PC-9 (cell line): ENCODE results near the gene BPHL. TPM values are rescaled to one million over a fixed set of nuclear protein-coding genes. Genes with fewer than 3 reads are reported as not detected.

Experiments used
- BruUV-seq: library from RNA; stranded (reverse); fragments of 400-500 nt; replicated peaks from 2 replicates; lab custom pipeline; 2021; lab: Mats Ljungman, UMichigan
- CTCF ChIA-PET: fragments of 300-600 bp; sonication (Branson Sonifier 250); formaldehyde crosslinking; loops from one replicate; lab custom pipeline; 2022; ENCODE audit warnings: antibody characterized with exemption; lab: Charles Lee
- POLR2A ChIA-PET: fragments of 300-600 bp; sonication (Branson Sonifier 250); formaldehyde crosslinking; loops from one replicate; lab custom pipeline; 2022; ENCODE audit warnings: antibody characterized with exemption; ENCODE audit not compliant: unreplicated experiment; lab: Charles Lee
- DNase-seq, 2 experiments: peaks; one replicate each; pipeline versions ENCODE4 v3.0.0 to v3.0.0-alpha.2; 2015 to 2022; ENCODE audit warnings: mixed read lengths in 1 of 2
- H2AFZ ChIP-seq: fragments of 200-600 bp; sonication (generic); 2 replicates; pipeline ENCODE4 v1.8.1; 2017; ENCODE audit warnings: antibody characterized with exemption
- H3F3A ChIP-seq: fragments of 200-600 bp; sonication (generic); 2 replicates; pipeline ENCODE4 v1.8.1; 2017; ENCODE audit warnings: antibody characterized with exemption, mild to moderate bottlenecking, low read depth; ENCODE audit not compliant: insufficient read depth
- H3K27ac ChIP-seq: fragments of 200-600 bp; sonication (generic); 2 replicates; pipeline ENCODE4 v1.6.1; 2016; ENCODE audit warnings: mixed run types
- H3K27me3 ChIP-seq: fragments of 200-600 bp; sonication (generic); 2 replicates; pipeline ENCODE4 v1.6.1; 2016; ENCODE audit warnings: low read depth, mixed run types; ENCODE audit not compliant: insufficient read depth
- H3K36me3 ChIP-seq: fragments of 200-600 bp; sonication (generic); 2 replicates; pipeline ENCODE4 v1.6.1; 2016; ENCODE audit warnings: low read depth, mixed run types
- H3K4me1 ChIP-seq: fragments of 200-600 bp; sonication (generic); replicated peaks from 2 replicates; pipeline ENCODE4 v1.6.1; 2016; ENCODE audit warnings: mixed run types; ENCODE audit not compliant: insufficient read depth
- H3K4me2 ChIP-seq: fragments of 200-600 bp; sonication (generic); 2 replicates; pipeline ENCODE4 v1.6.1; 2017; ENCODE audit warnings: mixed run types
- H3K4me3 ChIP-seq: fragments of 200-600 bp; sonication (generic); 2 replicates; pipeline ENCODE4 v1.6.1; 2016; ENCODE audit warnings: mixed run types
- H3K79me2 ChIP-seq: fragments of 200-600 bp; sonication (generic); 2 replicates; pipeline ENCODE4 v1.6.1; 2017; ENCODE audit warnings: low read depth, mixed run types
- H3K9me2 ChIP-seq: fragments of 200-600 bp; sonication (generic); 2 replicates; pipeline ENCODE4 v1.8.1; 2017; ENCODE audit warnings: mild to moderate bottlenecking; ENCODE audit not compliant: insufficient read depth
- H3K9me3 ChIP-seq: fragments of 200-600 bp; sonication (generic); 2 replicates; pipeline ENCODE4 v1.8.1; 2016; ENCODE audit warnings: low read depth; ENCODE audit not compliant: insufficient read depth
- H4K20me1 ChIP-seq: fragments of 200-600 bp; sonication (generic); 2 replicates; pipeline ENCODE4 v1.8.1; 2017; ENCODE audit not compliant: insufficient read depth
- EZH2 ChIP-seq: fragments of 200-600 bp; sonication (generic); IDR thresholded peaks from 2 replicates; pipeline ENCODE4 v1.8.0; 2017; ENCODE audit warnings: antibody characterized with exemption, low read depth
- intact Hi-C: fragments of 100-400 bp; cut with micrococcal nuclease; formaldehyde crosslinking; loops from one replicate; pipeline ENCODE4 v1.10.0; 2022; ENCODE audit not compliant: unreplicated experiment
- total RNA-seq: library from RNA; stranded (reverse); gene quantifications from 2 replicates; pipeline ENCODE4 v1.2.3, GENCODE V29; 2021
- TF ChIP-seq, protein P1 (sequence below): fragments of 200-600 bp; sonication (generic); conservative IDR thresholded peaks from 2 replicates; pipeline ENCODE4 v1.6.1; 2017; ENCODE audit warnings: mixed run types, antibody characterized with exemption, mild to moderate bottlenecking, moderate library complexity

BPHL gene
- total RNA-seq, 1 experiment from 2014 or later = 23.7 TPM

DNA sequence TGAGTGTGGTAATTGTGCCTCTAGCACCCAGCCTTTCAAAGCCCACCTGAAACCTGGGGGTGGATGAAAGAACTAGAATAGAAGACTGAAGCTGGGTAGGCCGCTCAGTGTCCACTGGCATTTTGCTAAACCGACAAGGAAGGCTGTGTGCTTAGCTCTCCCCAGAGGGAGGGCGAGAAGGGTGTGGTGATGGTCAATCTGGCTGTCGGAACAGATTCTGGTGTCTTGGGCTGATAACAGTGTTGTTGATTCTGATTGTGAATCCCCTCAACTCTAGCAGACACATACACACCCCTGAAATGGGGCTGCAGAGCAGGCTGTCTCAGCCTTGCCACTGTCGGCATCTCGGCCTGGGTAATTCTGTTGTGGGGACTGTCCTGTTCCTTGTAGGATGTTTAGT is 4.1 kb upstream of the BPHL start:
- Histone ChIP-seq H3K36me3 (no peaks in the 10 kb centered on the region), H3K27me3 (no peaks in the 10 kb centered on the region), H3K79me2 (peaks cover 5% of the 10 kb centered on the region; the same call in 1 of the 2 replicates), H2AFZ (no peak overlapping the region), H3K4me3 (no peak overlapping the region), H3F3A (peaks cover 11% of the 10 kb centered on the region; the same call in 1 of the 2 replicates), H3K4me1 (peaks cover 6% of the 10 kb centered on the region), H3K9me3 (no peaks in the 10 kb centered on the region; the same call in 1 of the 2 replicates), H3K27ac (no peak overlapping the region), H3K4me2 (no peak overlapping the region), H3K9me2 (no peaks in the 10 kb centered on the region), H4K20me1 (no peaks in the 10 kb centered on the region)
- intact Hi-C loops = no loop called here
- TF ChIP-seq, protein P1, sequence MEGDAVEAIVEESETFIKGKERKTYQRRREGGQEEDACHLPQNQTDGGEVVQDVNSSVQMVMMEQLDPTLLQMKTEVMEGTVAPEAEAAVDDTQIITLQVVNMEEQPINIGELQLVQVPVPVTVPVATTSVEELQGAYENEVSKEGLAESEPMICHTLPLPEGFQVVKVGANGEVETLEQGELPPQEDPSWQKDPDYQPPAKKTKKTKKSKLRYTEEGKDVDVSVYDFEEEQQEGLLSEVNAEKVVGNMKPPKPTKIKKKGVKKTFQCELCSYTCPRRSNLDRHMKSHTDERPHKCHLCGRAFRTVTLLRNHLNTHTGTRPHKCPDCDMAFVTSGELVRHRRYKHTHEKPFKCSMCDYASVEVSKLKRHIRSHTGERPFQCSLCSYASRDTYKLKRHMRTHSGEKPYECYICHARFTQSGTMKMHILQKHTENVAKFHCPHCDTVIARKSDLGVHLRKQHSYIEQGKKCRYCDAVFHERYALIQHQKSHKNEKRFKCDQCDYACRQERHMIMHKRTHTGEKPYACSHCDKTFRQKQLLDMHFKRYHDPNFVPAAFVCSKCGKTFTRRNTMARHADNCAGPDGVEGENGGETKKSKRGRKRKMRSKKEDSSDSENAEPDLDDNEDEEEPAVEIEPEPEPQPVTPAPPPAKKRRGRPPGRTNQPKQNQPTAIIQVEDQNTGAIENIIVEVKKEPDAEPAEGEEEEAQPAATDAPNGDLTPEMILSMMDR = no peak
- TF ChIP-seq EZH2 = no peak
- ChIA-PET POLR2A (no interaction called here), CTCF (no interaction called here)
- no TSS peak for BruUV-seq
- DNase-seq = no peak

DNA sequence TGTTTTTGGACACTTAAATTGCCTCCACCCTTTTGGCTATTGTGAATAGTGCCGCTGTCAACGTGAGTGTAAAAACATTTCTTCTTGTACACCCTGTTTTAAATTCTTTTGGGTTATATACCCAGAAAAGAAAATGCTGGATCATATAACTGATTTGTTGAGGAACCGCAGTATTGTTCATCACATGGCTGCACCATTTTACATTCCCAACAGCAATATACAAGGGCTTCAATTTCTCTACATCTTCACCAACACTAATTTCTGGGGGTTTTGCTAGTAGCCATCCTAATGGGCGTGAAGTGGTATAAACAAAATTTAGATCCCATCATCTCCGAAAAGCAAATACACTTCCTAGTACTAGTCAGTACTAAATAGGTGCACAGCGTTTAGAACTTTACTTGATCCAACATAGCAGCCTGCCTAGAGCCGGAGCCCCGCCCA is 579 bp upstream of the BPHL start:
- Histone ChIP-seq H3K4me1 (peaks cover 22% of the 10 kb centered on the region), H2AFZ (peak overlapping the region; percentile 90), H3K36me3 (no peaks in the 10 kb centered on the region), H3K9me3 (no peaks in the 10 kb centered on the region; the same call in 1 of the 2 replicates), H3K4me2 (peak overlapping the region; percentile 80), H3K79me2 (peaks cover 7% of the 10 kb centered on the region; the same call in 1 of the 2 replicates), H4K20me1 (no peaks in the 10 kb centered on the region), H3K27ac (peak overlapping the region; percentile 97), H3K27me3 (no peaks in the 10 kb centered on the region), H3F3A (peaks cover 11% of the 10 kb centered on the region; the same call in 1 of the 2 replicates), H3K4me3 (peak overlapping the region; percentile 84), H3K9me2 (no peaks in the 10 kb centered on the region)
- BruUV-seq = TSS peak; percentile 92
- TF ChIP-seq, protein P1 = no peak
- no peak for TF ChIP-seq EZH2
- CTCF ChIA-PET = no interaction called here
- POLR2A ChIA-PET = no interaction called here
- intact Hi-C loops = loop anchor here (2.0 to 5.0 kb wide), 3 partner anchors 51 to 135 kb away; partner anchors contain the start of gene RIPK1
- no peak for DNase-seq

DNA sequence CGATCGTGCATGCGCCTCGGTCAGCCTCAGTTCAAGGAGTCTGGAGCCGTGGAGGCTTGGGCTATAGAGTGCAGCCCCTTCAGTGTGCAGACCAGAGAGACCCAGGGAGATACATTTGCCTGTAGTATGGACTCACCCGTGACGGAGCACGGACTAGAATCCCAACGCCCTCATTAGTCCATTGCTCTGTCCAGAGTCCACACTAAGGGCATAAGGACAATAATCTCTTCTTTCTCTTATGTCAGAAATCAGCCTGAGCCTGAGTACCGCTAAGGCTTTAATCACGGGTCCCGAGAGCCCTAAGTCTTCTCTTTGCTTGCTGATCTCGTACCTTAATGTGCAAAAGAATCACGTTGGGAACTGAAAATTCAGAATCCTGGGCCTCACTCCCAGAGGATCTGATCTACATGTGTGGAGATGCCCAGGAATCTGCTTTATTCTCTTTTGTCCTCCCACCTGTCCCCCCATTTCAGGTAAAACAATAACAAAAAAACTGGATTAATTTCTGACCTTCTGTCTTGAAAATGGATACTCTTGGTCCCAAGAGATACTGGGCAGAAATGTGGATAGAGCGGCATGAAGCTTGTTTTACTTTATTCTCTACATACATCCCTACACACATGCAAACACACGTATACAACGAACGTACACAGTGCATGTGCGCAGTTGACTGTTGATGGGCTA is 671 bp downstream of the BPHL start:
- no peaks in the 10 kb centered on the region; the same call in 1 of the 2 replicates for H3K9me3 ChIP-seq
- TSS peak; percentile 38 for BruUV-seq
- peaks cover 7% of the 10 kb centered on the region; the same call in 1 of the 2 replicates for H3K79me2 ChIP-seq
- no peaks in the 10 kb centered on the region for H3K9me2 ChIP-seq
- H3K4me1 ChIP-seq = peaks cover 22% of the 10 kb centered on the region
- H3K4me3 ChIP-seq = peak overlapping the region; percentile 84
- intact Hi-C loops = loop anchor here (2.0 to 5.0 kb wide), 3 partner anchors 52 to 134 kb away; partner anchors contain the start of gene RIPK1
- H3K27me3 ChIP-seq = no peaks in the 10 kb centered on the region
- H4K20me1 ChIP-seq = no peaks in the 10 kb centered on the region
- ChIA-PET POLR2A (no interaction called here), CTCF (interaction anchor here (0.6 kb wide), 1 partner anchor 120 kb away, joined by 11 read pairs; the partner anchor contains the start of gene NQO2)
- H3K27ac ChIP-seq = peak overlapping the region; percentile 97; the same call in 1 of the 2 replicates
- peak overlapping the region; percentile 92 for H3K4me2 ChIP-seq
- H2AFZ ChIP-seq = peak overlapping the region; percentile 90
- peaks cover 11% of the 10 kb centered on the region; the same call in 1 of the 2 replicates for H3F3A ChIP-seq
- no peaks in the 10 kb centered on the region for H3K36me3 ChIP-seq
- no peak for TF ChIP-seq EZH2
- TF ChIP-seq, protein P1 = no peak
- DNase-seq = no peak
